Mucosa of descending colon (tissue), 3 donors: ENCODE data around the gene MTF1. TPM values are rescaled to one million over a fixed set of nuclear protein-coding genes. Genes with fewer than 3 reads are reported as not detected.

Experiments used
- ATAC-seq: fragments of 200-7000 bp; cut with Tn5 transposase; one replicate; pipeline ENCODE4 v1.9.1; 2020; ENCODE audit warnings: mild to moderate bottlenecking, moderate library complexity
- DNase-seq, 3 donors: peaks; one replicate each; pipeline ENCODE4 v3.0.0-alpha.2; 2020
- H3K36me3 ChIP-seq: fragments of 200-600 bp; one replicate; pipeline ENCODE4 v1.8.0; 2021; ENCODE audit warnings: low read depth, mild to moderate bottlenecking
- H3K4me1 ChIP-seq: fragments of 200-600 bp; one replicate; pipeline ENCODE4 v1.8.0; 2021; ENCODE audit warnings: low read depth, mild to moderate bottlenecking
- H3K4me3 ChIP-seq: fragments of 200-600 bp; one replicate; pipeline ENCODE4 v1.8.0; 2021; ENCODE audit warnings: mild to moderate bottlenecking
- H3K9me3 ChIP-seq: fragments of 200-600 bp; one replicate; pipeline ENCODE4 v1.8.0; 2021; ENCODE audit warnings: mild to moderate bottlenecking
- intact Hi-C, 2 donors: fragments of 100-400 bp; cut with DNase I in 1 of 2; cut with micrococcal nuclease in 1 of 2; formaldehyde crosslinking; loops; one replicate each; pipeline versions ENCODE4 v1.11.0 to v1.11.1; 2022; cut with DNase I, micrococcal nuclease
- total RNA-seq, 3 donors: library from RNA; stranded (reverse); fragmentation: NEBNext Ultra II Directional in 2 of 3; extraction: Animal tissue kit (Norgen Biotek cat#: 25700) in 2 of 3; gene quantifications; one replicate each; pipeline versions ENCODE4 v1.2.1 to v1.2.4, GENCODE V29; 2021 to 2023
- TF ChIP-seq, protein P1 (sequence below): fragments of 200-600 bp; IDR thresholded peaks from one replicate; pipeline ENCODE4 v1.8.0; 2022; ENCODE audit warnings: antibody characterized with exemption, mild to moderate bottlenecking
- donor health status: DM: no; HTN: no; CAD: no; lungs with moderate emphysema.
- donor health status: DM: no; HTN: no; CAD: no.
- donor health status: DM: no; HTN: yes; CAD: no.

Gene MTF1
- total RNA-seq, 3 donors from 2014 or later: 30.6 to 42.8 (median 35.2) TPM

- H3K36me3 ChIP-seq: peaks cover 5% of the 10 kb centered on the region
- intact Hi-C loops: no loop called here
- TF ChIP-seq, protein P1, sequence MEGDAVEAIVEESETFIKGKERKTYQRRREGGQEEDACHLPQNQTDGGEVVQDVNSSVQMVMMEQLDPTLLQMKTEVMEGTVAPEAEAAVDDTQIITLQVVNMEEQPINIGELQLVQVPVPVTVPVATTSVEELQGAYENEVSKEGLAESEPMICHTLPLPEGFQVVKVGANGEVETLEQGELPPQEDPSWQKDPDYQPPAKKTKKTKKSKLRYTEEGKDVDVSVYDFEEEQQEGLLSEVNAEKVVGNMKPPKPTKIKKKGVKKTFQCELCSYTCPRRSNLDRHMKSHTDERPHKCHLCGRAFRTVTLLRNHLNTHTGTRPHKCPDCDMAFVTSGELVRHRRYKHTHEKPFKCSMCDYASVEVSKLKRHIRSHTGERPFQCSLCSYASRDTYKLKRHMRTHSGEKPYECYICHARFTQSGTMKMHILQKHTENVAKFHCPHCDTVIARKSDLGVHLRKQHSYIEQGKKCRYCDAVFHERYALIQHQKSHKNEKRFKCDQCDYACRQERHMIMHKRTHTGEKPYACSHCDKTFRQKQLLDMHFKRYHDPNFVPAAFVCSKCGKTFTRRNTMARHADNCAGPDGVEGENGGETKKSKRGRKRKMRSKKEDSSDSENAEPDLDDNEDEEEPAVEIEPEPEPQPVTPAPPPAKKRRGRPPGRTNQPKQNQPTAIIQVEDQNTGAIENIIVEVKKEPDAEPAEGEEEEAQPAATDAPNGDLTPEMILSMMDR: no peak
- H3K9me3 ChIP-seq: no peaks in the 10 kb centered on the region
- no peaks in the 10 kb centered on the region for H3K4me1 ChIP-seq
- ATAC-seq (no peak), DNase-seq (no peak)
- H3K4me3 ChIP-seq: no peak overlapping the region
Measured at GRCh38 chr1:37822906-37823815, 36.2 kb downstream of the MTF1 start.

GRCh38 chr1:37821481-37821880, 37.9 kb downstream of the MTF1 start:
- Histone ChIP-seq H3K4me3 (no peak overlapping the region), H3K9me3 (no peaks in the 10 kb centered on the region), H3K4me1 (no peaks in the 10 kb centered on the region), H3K36me3 (peaks cover 5% of the 10 kb centered on the region)
- ATAC-seq (no peak), DNase-seq (no peak)
- intact Hi-C loops: no loop called here
- TF ChIP-seq, protein P1: no peak

- peaks cover 5% of the 10 kb centered on the region for H3K36me3 ChIP-seq
- TF ChIP-seq, protein P1: no peak
- DNase-seq (peak in 1 of 3 donors; percentile 26), ATAC-seq (peak; percentile 41)
- no peaks in the 10 kb centered on the region for H3K9me3 ChIP-seq
- no peaks in the 10 kb centered on the region for H3K4me1 ChIP-seq
- intact Hi-C loops: no loop called here
- no peak overlapping the region for H3K4me3 ChIP-seq
Measured at GRCh38 chr1:37817481-37817880, 41.9 kb downstream of the MTF1 start.

DNA sequence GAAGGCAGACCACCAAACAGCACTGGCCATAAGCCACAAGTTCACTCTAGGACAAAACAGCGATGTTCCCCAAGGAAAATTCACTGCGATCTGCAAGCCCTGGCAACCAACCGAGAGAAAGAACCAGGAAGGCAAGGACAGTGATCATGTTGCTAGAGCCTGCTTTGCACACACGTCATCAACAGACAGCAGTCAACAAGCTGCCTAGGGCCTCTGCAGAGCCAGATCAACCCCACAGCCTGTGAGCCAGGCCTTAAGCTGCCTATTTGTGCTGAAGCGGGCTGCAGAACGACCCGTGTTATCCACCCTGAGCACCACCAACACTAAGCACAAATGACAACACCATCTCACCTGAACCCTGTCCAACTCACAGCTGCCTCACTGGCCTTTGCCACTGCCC, 45.1 kb downstream of the MTF1 start:
- Histone ChIP-seq H3K36me3 (no peaks in the 10 kb centered on the region), H3K9me3 (no peaks in the 10 kb centered on the region), H3K4me3 (no peak overlapping the region), H3K4me1 (peaks cover 2% of the 10 kb centered on the region)
- no peak for ATAC-seq
- intact Hi-C loops: no loop called here
- TF ChIP-seq, protein P1: no peak
- DNase-seq: no peak

GRCh38 chr1:37813529-37814145, 45.8 kb downstream of the MTF1 start:
- intact Hi-C loops: no loop called here
- no peaks in the 10 kb centered on the region for H3K36me3 ChIP-seq
- no peaks in the 10 kb centered on the region for H3K9me3 ChIP-seq
- H3K4me1 ChIP-seq: peaks cover 8% of the 10 kb centered on the region
- TF ChIP-seq, protein P1: no peak
- DNase-seq (no peak), ATAC-seq (no peak)
- H3K4me3 ChIP-seq: no peak overlapping the region
